GM12878 (cell line): ENCODE data around the gene E2F7. TPM values are rescaled to one million over a fixed set of nuclear protein-coding genes. Genes with fewer than 3 reads are reported as not detected.

Experiments used
- ATAC-seq: fragments of 200-7000 bp; cut with Tn5 transposase; 3 replicates; pipeline ENCODE4 v1.9.1; 2020; ENCODE audit warnings: mild to moderate bottlenecking, moderate library complexity
- BruUV-seq: library from RNA; stranded (reverse); fragments of 400-500 nt; replicated peaks from 2 replicates; lab custom pipeline; 2021; lab: Mats Ljungman, UMichigan
- CTCF ChIA-PET: fragments of 300-600 bp; sonication (Branson Sonifier 250); formaldehyde crosslinking; extraction: SDS; loops from one replicate; lab custom pipeline; 2021; ENCODE audit warnings: inconsistent platforms; lab: Yijun Ruan, JAX
- POLR2A ChIA-PET: fragments of 350-600 bp; formaldehyde crosslinking; extraction: SDS; loops from one replicate; lab custom pipeline; 2021; ENCODE audit warnings: inconsistent platforms; lab: Charles Lee
- RAD21 ChIA-PET: fragments of 300-600 bp; sonication (Branson Sonifier 250); formaldehyde crosslinking; loops from one replicate; lab custom pipeline; 2023; ENCODE audit warnings: antibody characterized with exemption; ENCODE audit not compliant: unreplicated experiment; lab: Charles Lee
- SMC1A ChIA-PET: fragments of 300-600 bp; sonication (Branson Sonifier 250); formaldehyde crosslinking; loops from one replicate; lab custom pipeline; 2023; ENCODE audit not compliant: unreplicated experiment, uncharacterized antibody; lab: Charles Lee
- DNase-seq: peaks from one replicate; pipeline ENCODE4 v3.0.0-alpha.2; 2011; ENCODE audit warnings: low read depth, low spot score
- FAIRE-seq: peaks from 3 replicates; lab custom pipeline; 2011; peaks lifted over from hg19 to GRCh38; lab: Jason Lieb, UNC
- H2AFZ ChIP-seq: 2 replicates; pipeline ENCODE4 v1.6.0; 2011; ENCODE audit warnings: low read depth, low read length, control low read depth; ENCODE audit not compliant: control insufficient read depth
- H3K27ac ChIP-seq: 2 replicates; pipeline ENCODE4 v1.5.1; 2011; ENCODE audit warnings: control low read depth; ENCODE audit not compliant: control insufficient read depth, insufficient read depth
- H3K27me3 ChIP-seq, 2 experiments: replicated peaks in 1 of 2; 2 replicates each; pipeline versions ENCODE4 v1.6.0 to v1.6.1; 2011; ENCODE audit warnings: low read length in 1 of 2; ENCODE audit not compliant: control insufficient read depth in 2 of 2, insufficient read depth in 2 of 2
- H3K36me3 ChIP-seq, 2 experiments: 2 replicates each; pipeline ENCODE4 v1.5.1; 2011; ENCODE audit warnings: low read length in 1 of 2; ENCODE audit not compliant: control insufficient read depth in 2 of 2, insufficient read depth in 2 of 2
- H3K4me1 ChIP-seq: 2 replicates; pipeline ENCODE4 v1.6.1; 2011; ENCODE audit warnings: mild to moderate bottlenecking, low read length, moderate library complexity, mixed read lengths; ENCODE audit not compliant: control insufficient read depth, insufficient read depth
- H3K4me2 ChIP-seq: 2 replicates; pipeline ENCODE4 v1.6.0; 2011; ENCODE audit warnings: control low read depth; ENCODE audit not compliant: control insufficient read depth, insufficient read depth
- H3K4me3 ChIP-seq: fragments of 200-600 bp; sonication (generic); 2 replicates; pipeline ENCODE4 v1.5.1; 2016
- H3K79me2 ChIP-seq: 2 replicates; pipeline ENCODE4 v1.6.0; 2011; ENCODE audit warnings: low read length; ENCODE audit not compliant: control insufficient read depth, insufficient read depth
- H3K9ac ChIP-seq: 2 replicates; pipeline ENCODE4 v1.8.0; 2011; ENCODE audit warnings: low read length, control low read depth, mixed read lengths; ENCODE audit not compliant: control insufficient read depth, insufficient read depth
- H3K9me3 ChIP-seq: replicated peaks from 3 replicates; pipeline ENCODE4 v1.5.1; 2011; ENCODE audit warnings: mild to moderate bottlenecking, low read length; ENCODE audit not compliant: control insufficient read depth, insufficient read depth
- H4K20me1 ChIP-seq: 2 replicates; pipeline ENCODE4 v1.6.0; 2011; ENCODE audit not compliant: control insufficient read depth, insufficient read depth
- ATF3 ChIP-seq: IDR thresholded peaks from 2 replicates; pipeline ENCODE4 v1.6.1; 2011; ENCODE audit warnings: low read depth, mild to moderate bottlenecking, low read length, moderate library complexity, borderline replicate concordance; ENCODE audit errors: extremely low read depth
- BRCA1 ChIP-seq: IDR thresholded peaks from 2 replicates; pipeline ENCODE4 v1.6.1; 2011; ENCODE audit warnings: low read depth, low read length, improper control_type of control experiment
- CREB1 ChIP-seq: IDR thresholded peaks from 2 replicates; pipeline ENCODE4 v1.6.1; 2012; ENCODE audit warnings: low read depth, mild to moderate bottlenecking, inconsistent platforms
- CREM ChIP-seq: IDR thresholded peaks from 2 replicates; pipeline ENCODE4 v1.6.1; 2014; ENCODE audit warnings: antibody characterized with exemption, low read depth
- DPF2 ChIP-seq: fragments of 450-650 bp; IDR thresholded peaks from 2 replicates; pipeline ENCODE4 v1.6.1; 2017; ENCODE audit warnings: mild to moderate bottlenecking
- E2F4 ChIP-seq: IDR thresholded peaks from 2 replicates; pipeline ENCODE4 v1.6.1; 2012; ENCODE audit warnings: low read depth, low read length, improper control_type of control experiment
- EP300 ChIP-seq, 2 experiments: fragments of 150-350 bp in 1 of 2; IDR thresholded peaks; 2 replicates each; pipeline ENCODE4 v1.6.1; 2011 to 2012; ENCODE audit warnings: low read depth in 2 of 2, low read length in 2 of 2, borderline replicate concordance in 1 of 2, improper control_type of control experiment in 1 of 2, inconsistent platforms in 1 of 2; ENCODE audit not compliant: control insufficient read depth in 1 of 2
- MEF2A ChIP-seq: IDR thresholded peaks from 2 replicates; pipeline ENCODE4 v1.6.1; 2011; ENCODE audit warnings: low read depth, mild to moderate bottlenecking, low read length, moderate library complexity; ENCODE audit not compliant: insufficient read depth
- NFXL1 ChIP-seq: fragments of 450-650 bp; IDR thresholded peaks from 2 replicates; pipeline ENCODE4 v1.6.1; 2017; ENCODE audit warnings: antibody characterized with exemption, mild to moderate bottlenecking, borderline replicate concordance
- POLR2AphosphoS2 ChIP-seq: IDR thresholded peaks from 2 replicates; pipeline ENCODE4 v1.6.1; 2011; ENCODE audit warnings: low read depth, mild to moderate bottlenecking, low read length, improper control_type of control experiment, moderate library complexity
- POLR2AphosphoS5 ChIP-seq: IDR thresholded peaks from 2 replicates; pipeline ENCODE4 v1.6.1; 2011; ENCODE audit warnings: mild to moderate bottlenecking, low read length, inconsistent platforms
- POU2F2 ChIP-seq: IDR thresholded peaks from 3 replicates; pipeline ENCODE4 v1.6.1; 2011; ENCODE audit warnings: low read depth, mild to moderate bottlenecking, low read length, borderline replicate concordance
- RAD21 ChIP-seq: IDR thresholded peaks from 2 replicates; pipeline ENCODE4 v1.6.1; 2011; ENCODE audit warnings: mild to moderate bottlenecking, low read depth, low read length, moderate library complexity; ENCODE audit not compliant: insufficient read depth
- RELA ChIP-seq: fragments of 450-650 bp; IDR thresholded peaks from 2 replicates; pipeline ENCODE4 v1.8.0; 2014; ENCODE audit warnings: borderline replicate concordance; ENCODE audit not compliant: partially characterized antibody
- SMAD5 ChIP-seq: IDR thresholded peaks from 2 replicates; pipeline ENCODE4 v1.6.1; 2016; ENCODE audit warnings: antibody characterized with exemption, low read depth
- SMARCA5 ChIP-seq: fragments of 450-650 bp; IDR thresholded peaks from 2 replicates; pipeline ENCODE4 v1.6.1; 2017; ENCODE audit warnings: mild to moderate bottlenecking
- WRNIP1 ChIP-seq: IDR thresholded peaks from 2 replicates; pipeline ENCODE4 v1.6.1; 2011; ENCODE audit warnings: low read depth, low read length, improper control_type of control experiment, borderline replicate concordance
- ZBED1 ChIP-seq: IDR thresholded peaks from 2 replicates; pipeline ENCODE4 v1.6.1; 2016; ENCODE audit warnings: borderline replicate concordance
- ZBTB11 ChIP-seq: fragments of 450-650 bp; formaldehyde crosslinking; IDR thresholded peaks from 2 replicates; pipeline ENCODE4 v1.5.0; 2022; ENCODE audit warnings: mild to moderate bottlenecking, missing genetic modification characterization
- ZNF274 ChIP-seq: IDR thresholded peaks from one replicate; pipeline ENCODE4 v1.8.0; 2011; ENCODE audit not compliant: insufficient read length, insufficient read depth
- WGBS: methylation state at CpG from one replicate; pipeline ENCODE4 v1.1.6; 2016; ENCODE audit warnings: low lambda C conversion rate; ENCODE audit not compliant: insufficient replicate concordance, insufficient coverage; ENCODE audit errors: missing lambda C conversion rate; 5-methylcytosine and 5-hydroxymethylcytosine counted together
- in situ Hi-C: fragments of 300-500 bp; cut with MboI; formaldehyde crosslinking; loops from 9 replicates; pipeline ENCODE4 v1.14.3; 2018; ENCODE audit warnings: mixed read lengths
- intact Hi-C: fragments of 100-400 bp; cut with micrococcal nuclease; formaldehyde crosslinking; loops from one replicate; pipeline ENCODE4 v1.14.2; 2022; ENCODE audit not compliant: unreplicated experiment
- polyA plus RNA-seq, 11 experiments: library from polyadenylated mRNA; depleted of rRNA in 4 of 11; unstranded in 6 of 11; stranded (reverse) in 5 of 11; fragments of >200 nt; fragmentation: Nextera tagmentation in 4 of 11; fragmentation: Illumina TruSeq in 1 of 11; extraction: Ambion mirVana in 4 of 11; extraction: Trizol in 1 of 11; gene quantifications; 1 replicate in 1 of 11; 2 replicates in 10 of 11; pipeline versions ENCODE4 v1.2.1 to v1.2.3, GENCODE V29; 2011 to 2016; ENCODE audit warnings: inconsistent platforms in 2 of 11, missing spikeins in 2 of 11, low read depth in 1 of 11
- total RNA-seq, 4 experiments: library from RNA; depleted of rRNA in 3 of 4; stranded (reverse); fragments of >200 nt in 3 of 4; fragmentation: Illumina TruSeq in 1 of 4; extraction: Trizol in 1 of 4; gene quantifications; 2 replicates each; pipeline versions ENCODE4 v1.2.1 to v1.2.3, GENCODE V29; 2013 to 2021

Gene E2F7
- total and polyA plus RNA-seq, 10 of the 15 experiments (the other 5 are each of a cell fraction or from before 2014, with no cell fraction given) = 5.6 to 32.1 (median 19.9) TPM

- Histone ChIP-seq H3K79me2 (no peaks in the 10 kb centered on the region), H3K4me2 (no peak overlapping the region), H4K20me1 (no peaks in the 10 kb centered on the region; the same call in 1 of the 2 replicates), H3K9me3 (no peaks in the 10 kb centered on the region), H3K27me3 (0 out of 4 replicates have a peak, but pooled peaks cover 0 to 1% of the 10 kb centered on the region in 2 experiments), H2AFZ (no peak overlapping the region), H3K9ac (no peak overlapping the region), H3K36me3 (no peaks in the 10 kb centered on the region), H3K4me3 (no peak overlapping the region), H3K27ac (no peak overlapping the region), H3K4me1 (no peaks in the 10 kb centered on the region)
- FAIRE-seq (no peak), ATAC-seq (no peak), DNase-seq (no peak)
- POLR2A ChIA-PET = no interaction called here
- intact Hi-C loops = no loop called here
- RAD21 ChIA-PET = interaction anchor here (1.9 kb wide), 1 partner anchor 386 kb away, joined by 5 read pairs; no protein-coding TSS in a partner anchor
- TF ChIP-seq POLR2AphosphoS5 (no peak), DPF2 (no peak), EP300 (IDR thresholded peaks at IDR 0.05; ENCODE audit: borderline replicate concordance in 1 of 2, control insufficient read depth in 1 of 2, low read depth in 2 of 2, low read length in 2 of 2) (no peak), SMAD5 (no peak), ZBTB11 (CRISPR knock-in tag) (no peak), ZBED1 (no peak), ATF3 (no peak), RAD21 (no peak), BRCA1 (no peak), POU2F2 (no peak), ZNF274 (no peak), WRNIP1 (no peak), CREB1 (no peak), NFXL1 (no peak), RELA (no peak), MEF2A (no peak), SMARCA5 (no peak), CREM (no peak), E2F4 (no peak), POLR2AphosphoS2 (no peak)
- 33% methylated on average over 5 of the region's 5 CpGs for WGBS
- in situ Hi-C loops = loop anchor here (5.0 kb wide), 1 partner anchor 390 kb away; no protein-coding TSS in a partner anchor
- CTCF ChIA-PET = interaction anchor here (0.6 to 7.7 kb wide), 3 partner anchors 20 to 385 kb away, joined by 3 to 84 read pairs (median 36); no protein-coding TSS in a partner anchor
- BruUV-seq = no TSS peak
- SMC1A ChIA-PET = interaction anchor here (1.7 kb wide), 1 partner anchor 385 kb away, joined by 4 read pairs; no protein-coding TSS in a partner anchor
Measured at GRCh38 chr12:77007476-77007875, 57.9 kb downstream of the E2F7 start.
